ENCODE measurements around the gene SHISAL2A.
"Not testable (repeated sequence)": the region's sequence is repeated elsewhere in the genome, so short reads cannot be mapped to it uniquely, and the experiment has no call there.

The SHISAL2A gene

GRCh38 chr1:52692697-52693096, 59.7 kb downstream of the SHISAL2A start:
- H3K27ac ChIP-seq (ENCODE audit: low read length), result no peak overlapping the region
- no peak overlapping the region for H2AFZ ChIP-seq (ENCODE audit: low read depth, low read length)
- H3K27me3 ChIP-seq (ENCODE audit: insufficient read depth, low read length, poor library complexity), result no peaks in the 10 kb centered on the region
- no peak overlapping the region for H3K9ac ChIP-seq (ENCODE audit: low read depth, low read length)
- ATAC-seq (ENCODE audit: insufficient read depth, low read depth) (no peak), DNase-seq (no peak)
- H3K9me3 ChIP-seq (ENCODE audit: insufficient read depth, low read length, severe bottlenecking), result no peaks in the 10 kb centered on the region
- H3K4me1 ChIP-seq (ENCODE audit: insufficient read depth, low read length), result peaks cover 22% of the 10 kb centered on the region
- H4K20me1 ChIP-seq (ENCODE audit: insufficient read depth, low read length), result peaks cover 7% of the 10 kb centered on the region; the same call in 1 of the 2 replicates
- no peak overlapping the region for H3K4me3 ChIP-seq (ENCODE audit: low read depth in 1 of 2, low read length in 2 of 2)
- TF ChIP-seq CTCF (IDR thresholded peaks at IDR 0.05; ENCODE audit: borderline replicate concordance, extremely low read depth, low read length, poor library complexity, severe bottlenecking) (no peak), EZH2 (IDR thresholded peaks at IDR 0.05; ENCODE audit: borderline replicate concordance, low read depth, low read length, severe bottlenecking) (no peak)
- H3K79me2 ChIP-seq (ENCODE audit: insufficient read depth, low read length), result peaks cover 57% of the 10 kb centered on the region
- H3K36me3 ChIP-seq (ENCODE audit: insufficient read depth, low read length), result peaks cover 48% of the 10 kb centered on the region
- H3K4me2 ChIP-seq (ENCODE audit: insufficient read depth, low read length), result no peak overlapping the region

DNA sequence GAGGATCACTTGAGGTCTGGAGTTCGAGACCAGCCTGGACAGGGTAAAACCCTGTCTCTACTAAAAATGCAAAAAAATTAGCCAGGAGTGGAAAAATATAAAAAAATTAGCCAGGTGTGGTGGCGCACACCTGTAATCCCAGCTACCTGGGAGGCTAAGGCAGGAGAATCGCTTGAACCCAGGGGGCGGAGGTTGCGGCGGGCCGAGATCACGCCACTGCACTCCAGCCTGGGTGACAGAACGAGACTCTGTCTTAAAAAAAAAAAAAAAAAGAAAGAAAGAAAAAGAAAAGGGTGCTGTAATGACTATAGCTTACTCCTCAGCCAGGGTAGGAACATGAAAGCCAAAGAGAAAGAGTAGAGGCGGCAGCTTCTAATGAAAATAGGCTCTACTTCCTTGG, 60.4 kb downstream of the SHISAL2A start:
- not testable (repeated sequence) for H3K9ac ChIP-seq (ENCODE audit: low read depth, low read length); H4K20me1 ChIP-seq (ENCODE audit: insufficient read depth, low read length); H3K4me2 ChIP-seq (ENCODE audit: insufficient read depth, low read length); H3K9me3 ChIP-seq (ENCODE audit: insufficient read depth, low read length, severe bottlenecking); H3K27me3 ChIP-seq (ENCODE audit: insufficient read depth, low read length, poor library complexity); DNase-seq; H3K27ac ChIP-seq (ENCODE audit: low read length); H2AFZ ChIP-seq (ENCODE audit: low read depth, low read length); ATAC-seq (ENCODE audit: insufficient read depth, low read depth); H3K4me3 ChIP-seq (ENCODE audit: low read depth in 1 of 2, low read length in 2 of 2)
- peaks cover 42% of the 10 kb centered on the region for H3K36me3 ChIP-seq (ENCODE audit: insufficient read depth, low read length)
- peaks cover 63% of the 10 kb centered on the region for H3K79me2 ChIP-seq (ENCODE audit: insufficient read depth, low read length)
- peaks cover 23% of the 10 kb centered on the region for H3K4me1 ChIP-seq (ENCODE audit: insufficient read depth, low read length)

- peaks cover 37% of the 10 kb centered on the region for H3K36me3 ChIP-seq (ENCODE audit: insufficient read depth, low read length)
- no peak overlapping the region for H3K9ac ChIP-seq (ENCODE audit: low read depth, low read length)
- no peak overlapping the region for H3K4me2 ChIP-seq (ENCODE audit: insufficient read depth, low read length)
- no peak overlapping the region for H3K27ac ChIP-seq (ENCODE audit: low read length)
- H3K4me3 ChIP-seq (ENCODE audit: low read depth in 1 of 2, low read length in 2 of 2), result no peak overlapping the region
- H2AFZ ChIP-seq (ENCODE audit: low read depth, low read length), result no peak overlapping the region
- no peaks in the 10 kb centered on the region for H3K27me3 ChIP-seq (ENCODE audit: insufficient read depth, low read length, poor library complexity)
- peaks cover 28% of the 10 kb centered on the region for H3K4me1 ChIP-seq (ENCODE audit: insufficient read depth, low read length)
- peaks cover 67% of the 10 kb centered on the region for H3K79me2 ChIP-seq (ENCODE audit: insufficient read depth, low read length)
- TF ChIP-seq EZH2 (IDR thresholded peaks at IDR 0.05; ENCODE audit: borderline replicate concordance, low read depth, low read length, severe bottlenecking) (no peak), CTCF (IDR thresholded peaks at IDR 0.05; ENCODE audit: borderline replicate concordance, extremely low read depth, low read length, poor library complexity, severe bottlenecking) (no peak)
- peaks cover 5% of the 10 kb centered on the region; the same call in 1 of the 2 replicates for H4K20me1 ChIP-seq (ENCODE audit: insufficient read depth, low read length)
- no peak for ATAC-seq (ENCODE audit: insufficient read depth, low read depth)
- no peaks in the 10 kb centered on the region for H3K9me3 ChIP-seq (ENCODE audit: insufficient read depth, low read length, severe bottlenecking)
- no peak for DNase-seq
Measured at GRCh38 chr1:52693843-52694242, 60.9 kb downstream of the SHISAL2A start.

- H4K20me1 ChIP-seq (ENCODE audit: insufficient read depth, low read length), result peaks cover 5% of the 10 kb centered on the region; the same call in 1 of the 2 replicates
- no peak overlapping the region for H3K9ac ChIP-seq (ENCODE audit: low read depth, low read length)
- no peaks in the 10 kb centered on the region for H3K9me3 ChIP-seq (ENCODE audit: insufficient read depth, low read length, severe bottlenecking)
- no peak overlapping the region for H3K4me3 ChIP-seq (ENCODE audit: low read depth in 1 of 2, low read length in 2 of 2)
- TF ChIP-seq EZH2 (IDR thresholded peaks at IDR 0.05; ENCODE audit: borderline replicate concordance, low read depth, low read length, severe bottlenecking), result no peak
- no peak for TF ChIP-seq CTCF (IDR thresholded peaks at IDR 0.05; ENCODE audit: borderline replicate concordance, extremely low read depth, low read length, poor library complexity, severe bottlenecking)
- peak overlapping the region; percentile 67; the same call in 1 of the 2 replicates for H3K4me2 ChIP-seq (ENCODE audit: insufficient read depth, low read length)
- no peak overlapping the region for H2AFZ ChIP-seq (ENCODE audit: low read depth, low read length)
- H3K27ac ChIP-seq (ENCODE audit: low read length), result no peak overlapping the region
- H3K4me1 ChIP-seq (ENCODE audit: insufficient read depth, low read length), result peaks cover 29% of the 10 kb centered on the region
- ATAC-seq (ENCODE audit: insufficient read depth, low read depth) (no peak), DNase-seq (no peak)
- H3K79me2 ChIP-seq (ENCODE audit: insufficient read depth, low read length), result peaks cover 67% of the 10 kb centered on the region
- peaks cover 27% of the 10 kb centered on the region for H3K36me3 ChIP-seq (ENCODE audit: insufficient read depth, low read length)
- no peaks in the 10 kb centered on the region for H3K27me3 ChIP-seq (ENCODE audit: insufficient read depth, low read length, poor library complexity)
Measured at GRCh38 chr1:52695627-52696026, 62.7 kb downstream of the SHISAL2A start.
